HCT116 (cell line): ENCODE data around the gene COX4I2. TPM values are rescaled to one million over a fixed set of nuclear protein-coding genes. Genes with fewer than 3 reads are reported as not detected.
A peak's percentile ranks its signal among the peaks of the same experiment; 100 is the strongest.

Experiments
- ATAC-seq: fragments of 200-7000 bp; cut with Tn5 transposase; 2 replicates; pipeline ENCODE4 v1.9.1; 2020; ENCODE audit warnings: mild to moderate bottlenecking, moderate library complexity
- BruUV-seq: library from RNA; stranded (reverse); fragments of 400-500 nt; replicated peaks from 2 replicates; lab custom pipeline; 2021; lab: Mats Ljungman, UMichigan
- CTCF ChIA-PET: fragments of 300-600 bp; sonication (Branson Sonifier 250); formaldehyde crosslinking; loops from one replicate; lab custom pipeline; 2021; ENCODE audit warnings: antibody characterized with exemption; lab: Charles Lee
- POLR2A ChIA-PET: fragments of 300-600, 350-600 bp; sonication (Branson Sonifier 250); formaldehyde crosslinking; loops from one replicate; lab custom pipeline; 2021; ENCODE audit warnings: antibody characterized with exemption; lab: Charles Lee
- RAD21 ChIA-PET, 2 experiments: fragments of 300-600 bp; sonication (Branson Sonifier 250); formaldehyde crosslinking; loops; one replicate each; lab custom pipeline; 2023; ENCODE audit warnings: low total read pairs in 2 of 2; ENCODE audit not compliant: uncharacterized antibody in 2 of 2, unreplicated experiment in 2 of 2, low non-redundant PET in 1 of 2; lab: Charles Lee
- DNase-seq: peaks from one replicate; pipeline ENCODE4 v3.0.0-alpha.2; 2010; ENCODE audit warnings: low read depth, low spot score
- H2AFZ ChIP-seq: fragments of 200-600 bp; shearing (Covaris generic), sonication (generic); 2 replicates; pipeline ENCODE4 v1.6.1; 2017; ENCODE audit warnings: low read depth, mixed run types, mixed read lengths, antibody characterized with exemption, low read length; ENCODE audit not compliant: poor library complexity, severe bottlenecking
- H3K27ac ChIP-seq: 2 replicates; pipeline ENCODE4 v1.5.1; 2012; ENCODE audit warnings: low read depth, low read length
- H3K27me3 ChIP-seq: fragments of 200-600 bp; sonication (generic); 2 replicates; pipeline ENCODE4 v1.6.1; 2016; ENCODE audit warnings: mixed run types, low read length, mixed read lengths; ENCODE audit not compliant: insufficient read depth
- H3K36me3 ChIP-seq, 2 experiments: fragments of 200-500 bp in 1 of 2; fragments of 200-600 bp in 1 of 2; sonication (Bioruptor generic) in 1 of 2; sonication (generic) in 1 of 2; 2 replicates each; pipeline versions ENCODE4 v1.5.1 to v1.6.1; 2014 to 2016; ENCODE audit warnings: low read length in 2 of 2, inconsistent platforms in 1 of 2, mixed read lengths in 1 of 2, mixed run types in 1 of 2; ENCODE audit not compliant: insufficient read depth in 2 of 2, control insufficient read depth in 1 of 2
- H3K4me1 ChIP-seq, 2 experiments: fragments of 200-600 bp in 1 of 2; sonication (generic) in 1 of 2; 2 replicates each; pipeline versions ENCODE4 v1.5.1 to v1.6.1; 2012 to 2017; ENCODE audit warnings: low read length in 2 of 2, inconsistent platforms in 1 of 2, mild to moderate bottlenecking in 1 of 2, mixed read lengths in 1 of 2, mixed run types in 1 of 2, moderate library complexity in 1 of 2; ENCODE audit not compliant: insufficient read depth in 2 of 2, control insufficient read depth in 1 of 2
- H3K4me2 ChIP-seq: fragments of 200-600 bp; sonication (generic); 2 replicates; pipeline ENCODE4 v1.6.1; 2017; ENCODE audit warnings: mixed run types, low read length, mixed read lengths
- H3K4me3 ChIP-seq, 2 experiments: fragments of 200-600 bp in 1 of 2; sonication (generic) in 1 of 2; replicated peaks in 1 of 2; 2 replicates each; pipeline ENCODE4 v1.5.1; 2011 to 2016; ENCODE audit warnings: low read length in 2 of 2, control low read depth in 1 of 2, low read depth in 1 of 2, mild to moderate bottlenecking in 1 of 2, mixed read lengths in 1 of 2, mixed run types in 1 of 2
- H3K79me2 ChIP-seq: fragments of 200-600 bp; sonication (generic); 2 replicates; pipeline ENCODE4 v1.6.1; 2017; ENCODE audit warnings: mild to moderate bottlenecking, mixed run types, low read length, moderate library complexity, mixed read lengths; ENCODE audit not compliant: insufficient read depth
- H3K9ac ChIP-seq: fragments of 200-600 bp; sonication (generic); 2 replicates; pipeline ENCODE4 v1.6.1; 2016; ENCODE audit warnings: low read length, mixed read lengths
- H3K9me2 ChIP-seq: fragments of 200-600 bp; sonication (generic), shearing (Covaris generic); 2 replicates; pipeline ENCODE4 v1.6.1; 2017; ENCODE audit warnings: mixed run types, mild to moderate bottlenecking, moderate library complexity; ENCODE audit not compliant: insufficient read depth
- H3K9me3 ChIP-seq, 2 experiments: fragments of 200-500 bp in 1 of 2; fragments of 200-600 bp in 1 of 2; sonication (Bioruptor generic) in 1 of 2; sonication (generic) in 1 of 2; 2 replicates each; pipeline ENCODE4 v1.6.1; 2014 to 2017; ENCODE audit warnings: low read length in 2 of 2, mixed read lengths in 2 of 2, inconsistent platforms in 1 of 2, low read depth in 1 of 2, mild to moderate bottlenecking in 1 of 2, mixed run types in 1 of 2, moderate library complexity in 1 of 2; ENCODE audit not compliant: control insufficient read depth in 1 of 2, insufficient read depth in 1 of 2
- H4K20me1 ChIP-seq: fragments of 200-600 bp; sonication (generic), shearing (Covaris generic); 2 replicates; pipeline ENCODE4 v1.6.1; 2017; ENCODE audit warnings: mixed run types, mild to moderate bottlenecking, moderate library complexity; ENCODE audit not compliant: insufficient read depth
- CTCF ChIP-seq, 3 experiments: fragments of 200-600 bp in 1 of 3; sonication (generic) in 1 of 3; IDR thresholded peaks in 2 of 3; conservative IDR thresholded peaks in 1 of 3; 2 replicates each; pipeline ENCODE4 v1.5.1; 2012 to 2017; ENCODE audit warnings: low read depth in 2 of 3, low read length in 2 of 3, antibody characterized with exemption in 1 of 3, borderline replicate concordance in 1 of 3, control low read depth in 1 of 3, mild to moderate bottlenecking in 1 of 3, mixed read lengths in 1 of 3, mixed run types in 1 of 3, moderate library complexity in 1 of 3; ENCODE audit not compliant: insufficient read depth in 1 of 3
- ELF1 ChIP-seq: IDR thresholded peaks from 2 replicates; pipeline ENCODE4 v1.6.1; 2012; ENCODE audit warnings: low read depth, borderline replicate concordance
- POLR2AphosphoS5 ChIP-seq: IDR thresholded peaks from 2 replicates; pipeline ENCODE4 v1.6.1; 2011; ENCODE audit warnings: mild to moderate bottlenecking, low read depth, low read length, moderate library complexity
- SRF ChIP-seq: IDR thresholded peaks from 2 replicates; pipeline ENCODE4 v1.6.1; 2012; ENCODE audit warnings: low read depth
- ZFX ChIP-seq: fragments of 450-650 bp; IDR thresholded peaks from 2 replicates; pipeline ENCODE4 v1.6.1; 2017
- intact Hi-C: fragments of 100-400 bp; cut with micrococcal nuclease; formaldehyde crosslinking; loops from 2 replicates; pipeline ENCODE4 v1.10.0; 2022
- total RNA-seq: library from RNA; stranded (reverse); gene quantifications from one replicate; pipeline ENCODE4 v1.2.1, GENCODE V29; 2021; ENCODE audit not compliant: unreplicated experiment

COX4I2 gene
- total RNA-seq, 1 experiment from 2014 or later: not detected

GRCh38 chr20:31678389-31679356, 41.0 kb downstream of the COX4I2 start:
- Histone ChIP-seq H3K36me3 (peaks cover 3 to 48% of the 10 kb centered on the region in 2 experiments; a peak in 3 of 4 replicates), H3K4me1 (peaks cover 73 to 98% of the 10 kb centered on the region in 2 experiments), H3K4me2 (peak overlapping the region; percentile 54), H4K20me1 (no peaks in the 10 kb centered on the region), H3K79me2 (peaks cover 99% of the 10 kb centered on the region), H3K9me3 (no peaks in the 10 kb centered on the region), H3K4me3 (no peak overlapping the region), H2AFZ (no peak overlapping the region), H3K27me3 (no peaks in the 10 kb centered on the region), H3K27ac (peak overlapping the region; percentile 79)
- CTCF ChIA-PET: interaction anchor here (2.0 kb wide), 1 partner anchor 45 kb away, joined by 4 read pairs; no protein-coding TSS in a partner anchor
- ATAC-seq (peak; percentile 63), DNase-seq (no peak)
- POLR2A ChIA-PET: no interaction called here
- intact Hi-C loops: no loop called here
- RAD21 ChIA-PET: no interaction called here
- BruUV-seq: TSS peak; percentile 3
- TF ChIP-seq ELF1 (no peak), CTCF (IDR thresholded peaks at IDR 0.05 in 2 of 3, conservative IDR thresholded peaks at IDR 0.05 in 1 of 3; ENCODE audit: borderline replicate concordance in 1 of 3, insufficient read depth in 1 of 3, low read depth in 2 of 3, low read length in 2 of 3) (no peak), POLR2AphosphoS5 (peak; percentile 2; the same call in 1 of the 2 replicates), SRF (no peak), ZFX (no peak)
- TF ChIP-seq, all 23 proteins: peak for 1
- peak overlapping the region; percentile 37 for H3K9ac ChIP-seq
- H3K9me2 ChIP-seq: no peaks in the 10 kb centered on the region
